Effector memory CD4-positive, alpha-beta T cell (primary cell): Measurements from ENCODE around the gene METTL5.
"Not testable (repeated sequence)": the region's sequence is repeated elsewhere in the genome, so short reads cannot be mapped to it uniquely, and the experiment has no call there.

ENCODE experiments used
- DNase-seq, 3 donors: peaks; one replicate each; pipeline ENCODE4 v3.0.0-alpha.2; 2020
- H3K27ac ChIP-seq: 2 replicates; pipeline ENCODE4 v1.7.0; 2013; ENCODE audit warnings: mild to moderate bottlenecking, low read length, moderate library complexity; ENCODE audit not compliant: insufficient read depth, poor library complexity, severe bottlenecking
- H3K27me3 ChIP-seq: replicated peaks from 2 replicates; pipeline ENCODE4 v1.7.0; 2013; ENCODE audit warnings: mild to moderate bottlenecking, low read length; ENCODE audit not compliant: insufficient read depth, control insufficient read depth, poor library complexity, severe bottlenecking
- H3K36me3 ChIP-seq: 2 replicates; pipeline ENCODE4 v1.7.0; 2013; ENCODE audit warnings: mild to moderate bottlenecking, low read length, moderate library complexity; ENCODE audit not compliant: control insufficient read depth, insufficient read depth
- H3K4me1 ChIP-seq: 2 replicates; pipeline ENCODE4 v1.7.0; 2013; ENCODE audit warnings: low read length, mild to moderate bottlenecking; ENCODE audit not compliant: control insufficient read depth, insufficient read depth, poor library complexity, severe bottlenecking
- H3K4me3 ChIP-seq: 2 replicates; pipeline ENCODE4 v1.7.0; 2013; ENCODE audit warnings: low read length, low read depth, mild to moderate bottlenecking; ENCODE audit not compliant: insufficient read depth, poor library complexity, severe bottlenecking
- H3K9me3 ChIP-seq: 2 replicates; pipeline ENCODE4 v1.7.0; 2013; ENCODE audit warnings: mild to moderate bottlenecking, low read length, moderate library complexity; ENCODE audit not compliant: control insufficient read depth

Gene METTL5

DNA sequence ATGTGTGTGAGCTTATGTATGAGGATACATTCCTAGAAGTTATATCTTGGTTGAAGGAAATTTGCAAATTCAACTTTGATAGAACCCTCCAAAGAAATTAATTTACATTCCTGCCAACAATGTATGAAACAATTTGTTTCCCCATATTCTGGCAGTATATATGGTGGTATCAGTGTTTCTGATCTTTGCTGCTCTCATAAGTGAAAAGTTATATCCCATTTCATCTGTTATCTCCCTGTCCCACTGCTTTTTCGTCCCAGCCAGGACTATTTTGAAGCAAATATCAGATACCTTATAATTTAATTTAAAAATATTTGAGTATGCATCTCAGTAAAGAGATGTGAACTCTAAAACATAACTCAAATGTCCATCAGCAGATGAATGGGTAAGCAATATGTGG is 9.7 kb upstream of the METTL5 start:
- no peak overlapping the region for H3K4me3 ChIP-seq
- no peak for DNase-seq
- no peak overlapping the region for H3K27ac ChIP-seq
- H3K4me1 ChIP-seq: no peaks in the 10 kb centered on the region
- no peaks in the 10 kb centered on the region for H3K27me3 ChIP-seq
- H3K36me3 ChIP-seq: no peaks in the 10 kb centered on the region
- H3K9me3 ChIP-seq: no peaks in the 10 kb centered on the region

- H3K4me1 ChIP-seq: peaks cover 4% of the 10 kb centered on the region
- H3K36me3 ChIP-seq: no peaks in the 10 kb centered on the region
- DNase-seq: peak in 2 of 3 donors; percentile 10 to 13
- H3K4me3 ChIP-seq: peak overlapping the region; percentile 69
- H3K9me3 ChIP-seq: no peaks in the 10 kb centered on the region
- H3K27me3 ChIP-seq: no peaks in the 10 kb centered on the region
- peak overlapping the region; percentile 63 for H3K27ac ChIP-seq
These were observed 3.6 kb upstream of the METTL5 start for GRCh38 chr2:169828141-169828811.

DNA sequence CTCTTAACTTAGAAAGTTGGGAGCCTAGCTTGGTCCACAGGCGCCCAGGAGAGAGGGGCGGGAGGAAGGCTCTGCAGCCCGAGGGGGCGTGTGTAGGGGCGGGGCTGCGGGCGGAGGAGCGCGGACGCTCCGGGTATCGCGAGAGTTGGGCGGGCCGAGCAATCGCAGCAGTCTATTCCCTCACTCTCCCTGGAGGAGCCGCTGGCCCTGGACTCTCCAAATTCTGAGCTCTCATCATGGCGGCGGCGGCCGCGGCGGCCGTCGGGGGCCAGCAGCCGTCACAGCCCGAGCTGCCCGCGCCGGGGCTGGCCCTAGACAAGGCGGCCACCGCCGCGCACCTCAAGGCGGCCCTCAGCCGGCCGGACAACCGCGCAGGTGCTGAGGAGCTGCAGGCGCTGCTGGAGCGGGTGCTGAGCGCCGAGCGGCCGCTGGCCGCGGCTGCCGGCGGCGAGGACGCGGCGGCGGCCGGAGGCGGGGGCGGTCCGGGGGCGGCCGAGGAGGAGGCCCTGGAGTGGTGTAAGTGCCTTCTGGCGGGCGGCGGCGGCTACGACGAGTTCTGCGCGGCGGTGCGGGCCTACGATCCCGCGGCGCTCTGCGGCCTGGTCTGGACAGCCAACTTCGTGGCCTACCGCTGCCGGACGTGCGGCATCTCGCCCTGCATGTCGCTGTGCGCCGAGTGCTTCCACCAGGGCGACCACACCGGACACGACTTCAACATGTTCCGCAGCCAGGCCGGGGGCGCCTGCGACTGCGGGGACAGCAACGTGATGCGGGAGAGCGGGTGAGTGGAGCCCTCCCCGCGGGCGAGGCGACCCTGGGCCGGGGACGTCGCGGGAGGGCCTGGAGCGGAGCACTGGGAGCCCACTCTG is 2.8 kb upstream of the METTL5 start, which contains the start of gene UBR3:
Gene UBR3 (plus strand): TSS at position 183 of the 869 bp plus-strand sequence. CDS start 54 bp downstream, at position 237.
- Histone ChIP-seq H3K4me1 (peaks cover 4% of the 10 kb centered on the region), H3K27me3 (no peaks in the 10 kb centered on the region), H3K4me3 (peak within 1 kb of the TSS; percentile 69), H3K36me3 (no peaks in the 10 kb centered on the region), H3K9me3 (no peaks in the 10 kb centered on the region), H3K27ac (peak within 1 kb of the TSS; percentile 63)
- peak; percentile 81 to 87 (median 82) for DNase-seq

DNA sequence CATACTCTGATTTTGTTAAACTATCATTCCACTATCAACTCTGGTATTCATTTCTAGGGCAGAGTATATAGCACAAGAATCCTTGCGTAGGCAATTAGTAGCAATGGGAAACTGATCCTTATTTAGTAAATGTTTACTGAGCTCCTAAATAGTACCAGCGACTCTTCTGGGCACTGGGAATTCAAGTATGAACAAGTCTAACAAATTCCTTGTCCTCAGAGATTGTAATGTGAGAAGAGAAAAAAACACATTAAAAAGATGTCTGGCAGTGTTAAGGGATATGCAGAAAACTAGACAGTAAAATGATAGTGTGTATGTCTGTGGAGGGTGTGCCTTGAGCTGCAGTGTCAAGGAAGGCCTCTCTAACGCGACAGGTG is 721 bp downstream of the METTL5 start:
- Histone ChIP-seq H3K4me1 (peaks cover 4% of the 10 kb centered on the region), H3K9me3 (no peaks in the 10 kb centered on the region), H3K27me3 (no peaks in the 10 kb centered on the region), H3K36me3 (peaks cover 5% of the 10 kb centered on the region), H3K4me3 (peak overlapping the region; percentile 80), H3K27ac (peak overlapping the region; percentile 80)
- no peak for DNase-seq

- Histone ChIP-seq H3K27me3 (no peaks in the 10 kb centered on the region), H3K36me3 (peaks cover 10% of the 10 kb centered on the region), H3K4me1 (peaks cover 4% of the 10 kb centered on the region), H3K27ac (no peak overlapping the region), H3K4me3 (no peak overlapping the region), H3K9me3 (no peaks in the 10 kb centered on the region)
- no peak for DNase-seq
These were observed 1.8 kb downstream of the METTL5 start for GRCh38 chr2:169822785-169823392.

DNA sequence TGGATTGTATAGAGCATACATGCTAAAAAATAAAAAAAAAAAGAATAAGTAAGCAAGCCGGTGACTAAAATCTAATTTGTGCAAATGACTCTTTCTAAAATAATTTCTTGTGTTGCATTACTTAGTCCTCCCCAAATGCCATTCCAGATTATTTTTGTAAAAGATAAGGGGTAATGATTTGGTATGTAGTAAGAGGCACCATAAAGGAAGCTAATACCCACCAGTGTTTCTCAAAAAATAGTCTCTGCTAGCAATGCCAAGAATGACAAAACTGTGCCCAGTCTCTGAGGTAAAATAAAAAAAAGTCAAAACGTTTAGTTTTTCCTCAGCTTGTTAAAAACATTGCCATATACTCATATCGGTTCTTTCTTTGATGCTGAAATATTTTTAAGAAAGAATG is 2.7 kb downstream of the METTL5 start:
- no peak for DNase-seq
- Histone ChIP-seq H3K4me1 (peaks cover 4% of the 10 kb centered on the region), H3K27me3 (no peaks in the 10 kb centered on the region), H3K27ac (no peak overlapping the region), H3K4me3 (no peak overlapping the region), H3K36me3 (peaks cover 10% of the 10 kb centered on the region), H3K9me3 (no peaks in the 10 kb centered on the region)

GRCh38 chr2:169820101-169820500 is 4.6 kb downstream of the METTL5 start:
- not testable (repeated sequence) for H3K4me3 ChIP-seq, DNase-seq, H3K27me3 ChIP-seq, H3K27ac ChIP-seq, H3K4me1 ChIP-seq, H3K9me3 ChIP-seq
- peaks cover 19% of the 10 kb centered on the region for H3K36me3 ChIP-seq

- no peak for DNase-seq
- Histone ChIP-seq H3K9me3 (no peaks in the 10 kb centered on the region), H3K4me1 (peaks cover 4% of the 10 kb centered on the region), H3K36me3 (peaks cover 21% of the 10 kb centered on the region), H3K4me3 (no peak overlapping the region), H3K27me3 (no peaks in the 10 kb centered on the region), H3K27ac (no peak overlapping the region)
These were observed 5.6 kb downstream of the METTL5 start for GRCh38 chr2:169819106-169819505.

- DNase-seq: no peak
- Histone ChIP-seq H3K27me3 (no peaks in the 10 kb centered on the region), H3K9me3 (no peaks in the 10 kb centered on the region), H3K36me3 (peaks cover 26% of the 10 kb centered on the region), H3K4me1 (no peaks in the 10 kb centered on the region), H3K4me3 (no peak overlapping the region), H3K27ac (no peak overlapping the region)
These were observed 6.5 kb downstream of the METTL5 start for GRCh38 chr2:169818241-169818640.

GRCh38 chr2:169817369-169817768 is 7.3 kb downstream of the METTL5 start:
- DNase-seq, H3K4me1 ChIP-seq, H3K9me3 ChIP-seq, H3K27ac ChIP-seq, H3K27me3 ChIP-seq, H3K4me3 ChIP-seq: not testable (repeated sequence)
- H3K36me3 ChIP-seq: peaks cover 34% of the 10 kb centered on the region
